ENCODE measurements around the gene RAD51B. TPM values are rescaled to one million over a fixed set of nuclear protein-coding genes. Genes with fewer than 3 reads are reported as not detected.

Gene RAD51B
- total RNA-seq, 1 experiment from 2014 or later, result 16.7 TPM

- no peak for TF ChIP-seq CTCF (conservative IDR thresholded peaks at IDR 0.05)
- no peak overlapping the region for H3K18ac ChIP-seq (ENCODE audit: insufficient read length, low read depth, low read length)
- H2BK5ac ChIP-seq (ENCODE audit: insufficient read length, low read length), result no peak overlapping the region
- no peak overlapping the region for H4K91ac ChIP-seq (ENCODE audit: insufficient read length, low read depth, low read length)
- no peak overlapping the region for H4K5ac ChIP-seq (ENCODE audit: insufficient read length, low read depth, low read length)
- no CpG with 5 or more reads among the region's 5 CpGs for WGBS (ENCODE audit: extremely low coverage, insufficient read length, low lambda C conversion rate)
- H3K23ac ChIP-seq (ENCODE audit: insufficient read length, low read depth, low read length), result no peak overlapping the region
- H4K8ac ChIP-seq (replicated peaks; ENCODE audit: insufficient read length, low read depth, low read length), result no peak overlapping the region
- no peaks in the 10 kb centered on the region for H3K9me3 Mint-ChIP-seq
- H3K36me3 Mint-ChIP-seq (ENCODE audit: insufficient read depth in 1 of 3, low read depth in 3 of 3), result peaks cover 24 to 90% (median 73%) of the 10 kb centered on the region in 3 experiments; a peak in 6 of 7 replicates
- H2BK120ac ChIP-seq (ENCODE audit: low read depth, low read length, poor library complexity, severe bottlenecking), result no peak overlapping the region
- H3K27ac Mint-ChIP-seq, result no peak overlapping the region
- no peak overlapping the region for H3K56ac ChIP-seq (ENCODE audit: insufficient read length, low read depth, low read length)
- no peak for DNase-seq
- H3K23me2 ChIP-seq (ENCODE audit: insufficient read length, low read depth, low read length, poor library complexity, severe bottlenecking), result no peaks in the 10 kb centered on the region
- H3K4me2 ChIP-seq (ENCODE audit: insufficient read depth, insufficient read length, low read length), result no peak overlapping the region
- no peak overlapping the region for H3T11ph ChIP-seq (ENCODE audit: low read length)
- H4K20me1 ChIP-seq (ENCODE audit: control insufficient read depth, insufficient read depth, insufficient read length), result no peaks in the 10 kb centered on the region
- no peaks in the 10 kb centered on the region for H3K79me2 ChIP-seq (ENCODE audit: insufficient read depth, low read length)
- no peak overlapping the region for H3K4ac ChIP-seq (ENCODE audit: low read depth, low read length)
- H3K9ac ChIP-seq (ENCODE audit: extremely low read depth, insufficient read length, low read length), result no peak overlapping the region
- H3K4me1 ChIP-seq (ENCODE audit: insufficient read depth, low read length), result no peaks in the 10 kb centered on the region
- H2AFZ ChIP-seq (ENCODE audit: low read length), result no peak overlapping the region
- H3K4me1 Mint-ChIP-seq, result no peaks in the 10 kb centered on the region
- H3K9me3 ChIP-seq (ENCODE audit: control insufficient read depth, low read depth, low read length), result no peaks in the 10 kb centered on the region
- no peak overlapping the region for H3K14ac ChIP-seq (ENCODE audit: insufficient read depth, low read length)
- H3K4me3 Mint-ChIP-seq, result no peak overlapping the region
- no peak overlapping the region for H3K27ac ChIP-seq (ENCODE audit: insufficient read length, low read depth, low read length)
- no peaks in the 10 kb centered on the region for H3K79me1 ChIP-seq (ENCODE audit: insufficient read depth, low read depth, low read length, poor library complexity, severe bottlenecking)
- no peak overlapping the region for H2BK12ac ChIP-seq (ENCODE audit: insufficient read length, low read depth, low read length)
- no peaks in the 10 kb centered on the region for H3K27me3 ChIP-seq (ENCODE audit: insufficient read depth, low read length)
- H2BK15ac ChIP-seq (ENCODE audit: low read depth, low read length), result no peak overlapping the region
- H2AK5ac ChIP-seq (ENCODE audit: insufficient read length, low read length), result no peak overlapping the region
- H3K27me3 Mint-ChIP-seq (ENCODE audit: low read depth), result no peaks in the 10 kb centered on the region
- no peak overlapping the region for H2BK20ac ChIP-seq (ENCODE audit: low read depth, low read length, poor library complexity, severe bottlenecking)
Observed at GRCh38 chr14:67773844-67774377, 45.7 kb upstream of the RAD51B start.
